ENCODE data around the gene SGTA.

DNA sequence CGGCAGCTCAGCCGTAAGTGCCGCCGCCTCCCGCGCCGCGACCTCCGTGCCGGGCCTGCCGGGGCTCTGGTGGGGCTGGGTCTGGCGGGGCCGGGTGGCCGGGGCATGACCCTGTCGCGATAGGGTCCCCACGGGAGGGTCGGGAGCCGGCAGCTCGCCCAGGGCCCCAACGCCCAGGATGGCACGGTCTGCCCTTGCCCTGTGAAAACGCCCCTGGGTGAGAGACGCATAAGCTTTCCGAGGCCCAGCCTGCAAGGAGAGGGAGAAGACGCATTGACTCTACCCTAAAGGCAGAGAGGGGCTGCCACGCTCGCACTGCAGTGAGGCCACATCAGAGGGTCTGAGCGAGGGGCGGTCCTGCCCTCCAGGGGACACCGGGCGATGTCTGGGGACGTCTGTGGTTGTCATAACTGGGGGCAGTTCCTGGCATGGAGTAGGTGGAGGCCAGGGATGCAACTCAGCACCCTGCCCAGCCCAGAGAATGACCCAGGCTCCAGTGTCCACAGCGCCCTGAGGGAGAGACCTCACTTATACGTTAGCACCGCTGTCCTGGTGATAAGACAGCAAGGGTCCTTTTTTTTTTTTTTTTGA lies 37.1 kb upstream of the SGTA start:
- TF ChIP-seq CTCF (IDR thresholded peaks at IDR 0.05; ENCODE audit: insufficient read depth, low read length) (no peak), REST (IDR thresholded peaks at IDR 0.05; ENCODE audit: insufficient replicate concordance, low read depth) (no peak), POLR2AphosphoS5 (IDR thresholded peaks at IDR 0.05; ENCODE audit: low read depth) (no peak), GABPA (IDR thresholded peaks at IDR 0.05; ENCODE audit: low read depth) (no peak)
